GM12864 (cell line): ENCODE results near the gene RECQL5.
A peak's percentile ranks its signal among the peaks of the same experiment; 100 is the strongest.

Source experiments
- DNase-seq: peaks from one replicate; pipeline ENCODE4 v3.0.0-alpha.2; 2011; ENCODE audit warnings: low read depth
- H3K4me3 ChIP-seq: 2 replicates; pipeline ENCODE4 v1.5.1; 2011; ENCODE audit warnings: mild to moderate bottlenecking, low read depth, low read length, control low read depth
- TF ChIP-seq, protein P1 (sequence below): IDR thresholded peaks from 2 replicates; pipeline ENCODE4 v1.5.1; 2011; ENCODE audit warnings: low read depth, mild to moderate bottlenecking, moderate library complexity, low read length, control low read depth, inconsistent platforms; ENCODE audit errors: missing control alignments

The RECQL5 gene

DNA sequence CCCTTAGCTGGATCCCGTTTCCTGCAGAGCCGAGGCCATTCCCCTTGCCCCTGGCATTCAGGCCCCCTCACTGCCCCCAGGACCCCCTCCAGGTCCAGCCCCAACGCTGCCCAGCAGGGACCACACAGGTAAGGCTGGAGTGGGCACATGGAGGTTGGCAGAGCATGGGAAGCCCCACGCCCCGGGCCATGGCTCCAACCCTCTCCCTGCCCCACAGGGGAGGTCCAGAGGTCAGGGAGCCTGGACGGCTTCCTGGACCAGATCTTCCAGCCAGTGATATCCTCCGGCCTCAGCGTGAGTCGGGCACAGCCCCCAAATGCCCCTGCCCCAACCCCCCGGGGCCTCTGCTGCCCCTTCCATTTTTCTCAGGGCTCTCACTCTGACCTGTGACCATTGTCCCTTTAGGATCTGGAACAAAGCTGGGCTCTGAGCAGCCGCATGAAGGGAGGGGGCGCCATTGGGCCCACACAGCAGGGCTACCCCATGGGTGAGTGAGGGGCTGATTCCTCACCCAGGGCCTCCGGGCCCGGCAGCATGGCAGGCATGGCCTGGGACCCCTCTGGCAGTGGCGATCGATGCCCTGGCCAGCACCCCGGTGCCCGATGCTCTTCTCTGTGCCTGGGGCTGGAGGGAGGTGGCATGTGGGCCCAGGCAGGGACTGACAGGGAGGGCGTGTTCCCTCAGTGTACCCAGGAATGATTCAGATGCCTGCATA lies 52.2 kb downstream of the RECQL5 start:
- no peak for DNase-seq
- H3K4me3 ChIP-seq: no peak overlapping the region
- TF ChIP-seq, protein P1, sequence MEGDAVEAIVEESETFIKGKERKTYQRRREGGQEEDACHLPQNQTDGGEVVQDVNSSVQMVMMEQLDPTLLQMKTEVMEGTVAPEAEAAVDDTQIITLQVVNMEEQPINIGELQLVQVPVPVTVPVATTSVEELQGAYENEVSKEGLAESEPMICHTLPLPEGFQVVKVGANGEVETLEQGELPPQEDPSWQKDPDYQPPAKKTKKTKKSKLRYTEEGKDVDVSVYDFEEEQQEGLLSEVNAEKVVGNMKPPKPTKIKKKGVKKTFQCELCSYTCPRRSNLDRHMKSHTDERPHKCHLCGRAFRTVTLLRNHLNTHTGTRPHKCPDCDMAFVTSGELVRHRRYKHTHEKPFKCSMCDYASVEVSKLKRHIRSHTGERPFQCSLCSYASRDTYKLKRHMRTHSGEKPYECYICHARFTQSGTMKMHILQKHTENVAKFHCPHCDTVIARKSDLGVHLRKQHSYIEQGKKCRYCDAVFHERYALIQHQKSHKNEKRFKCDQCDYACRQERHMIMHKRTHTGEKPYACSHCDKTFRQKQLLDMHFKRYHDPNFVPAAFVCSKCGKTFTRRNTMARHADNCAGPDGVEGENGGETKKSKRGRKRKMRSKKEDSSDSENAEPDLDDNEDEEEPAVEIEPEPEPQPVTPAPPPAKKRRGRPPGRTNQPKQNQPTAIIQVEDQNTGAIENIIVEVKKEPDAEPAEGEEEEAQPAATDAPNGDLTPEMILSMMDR: no peak

DNA sequence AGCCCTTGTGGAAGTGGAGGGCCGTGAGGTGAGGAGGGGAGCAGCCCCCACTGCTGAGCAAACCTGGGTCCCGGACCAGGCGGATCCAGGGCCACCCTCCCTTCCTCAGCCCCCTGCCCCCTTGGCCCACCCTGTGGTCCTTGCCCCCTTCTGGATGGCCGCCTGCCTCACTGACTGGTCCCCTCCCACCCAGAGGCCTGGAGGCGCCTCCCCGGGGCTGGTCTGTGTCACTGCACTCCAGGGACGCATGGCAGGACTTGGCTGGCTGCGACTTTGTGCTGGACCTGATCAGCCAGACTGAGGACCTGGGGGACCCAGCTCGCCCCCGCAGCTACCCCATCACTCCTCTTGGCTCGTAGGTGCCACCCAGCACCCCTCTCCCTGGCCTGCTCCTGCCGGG lies 52.9 kb downstream of the RECQL5 start:
- no peak overlapping the region for H3K4me3 ChIP-seq
- no peak for DNase-seq
- TF ChIP-seq, protein P1: peak; percentile 38

DNA sequence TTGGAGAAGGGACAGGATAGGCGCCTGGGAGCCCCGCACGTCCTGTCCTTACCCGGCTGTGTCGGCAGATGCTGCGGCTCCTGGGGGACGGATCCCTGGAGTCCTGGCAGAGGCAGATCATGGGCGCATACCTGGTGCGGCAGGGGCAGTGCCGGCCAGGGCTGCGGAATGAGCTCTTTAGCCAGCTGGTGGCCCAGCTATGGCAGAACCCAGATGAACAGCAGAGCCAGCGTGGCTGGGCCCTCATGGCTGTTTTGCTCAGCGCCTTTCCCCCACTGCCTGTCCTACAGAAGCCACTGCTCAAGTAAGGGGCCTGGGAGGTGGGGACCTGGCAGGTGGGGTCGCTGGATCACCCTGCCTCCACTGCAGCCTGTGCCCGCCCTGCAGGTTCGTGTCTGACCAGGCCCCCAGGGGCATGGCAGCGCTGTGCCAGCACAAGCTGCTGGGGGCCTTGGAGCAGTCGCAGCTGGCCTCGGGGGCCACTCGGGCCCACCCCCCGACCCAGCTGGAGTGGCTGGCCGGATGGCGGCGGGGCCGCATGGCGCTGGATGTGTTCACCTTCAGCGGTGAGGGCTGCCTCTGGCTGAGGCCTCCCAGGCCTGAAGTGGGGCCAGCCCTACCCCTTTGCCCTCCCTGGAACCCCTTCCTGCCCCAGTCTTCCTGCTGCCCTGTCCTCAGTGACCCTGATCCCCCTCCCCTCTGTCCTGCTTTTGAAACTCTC lies 53.9 kb downstream of the RECQL5 start:
- TF ChIP-seq, protein P1: no peak
- no peak for DNase-seq

DNA sequence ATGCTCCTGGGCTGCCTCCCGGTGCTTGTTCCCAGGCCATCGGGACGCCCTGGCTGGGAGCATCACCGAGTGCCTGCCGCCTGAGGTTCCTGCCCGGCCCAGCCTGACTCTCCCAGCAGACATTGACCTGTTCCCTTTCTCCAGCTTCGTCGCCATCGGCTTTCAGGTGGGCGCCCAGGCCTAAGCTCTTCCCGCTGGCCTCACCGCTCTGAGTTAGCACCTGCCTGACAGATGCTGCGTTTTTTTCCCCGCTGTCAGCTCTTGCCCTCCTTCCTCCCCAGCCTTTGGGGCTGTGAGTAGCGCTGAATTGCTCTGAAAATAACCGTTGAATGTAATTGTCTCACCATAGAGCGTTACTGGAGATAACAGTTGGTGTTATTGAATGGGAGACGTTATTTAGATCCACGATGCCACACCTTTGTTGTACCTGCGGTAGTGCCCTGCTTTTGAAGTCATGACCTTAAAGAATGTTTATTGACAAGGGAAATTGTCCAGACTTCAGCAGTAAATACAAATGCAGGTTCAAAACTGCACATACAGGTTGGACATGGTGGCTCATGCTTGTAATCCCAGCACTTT lies 55.0 kb downstream of the RECQL5 start:
- no peak for DNase-seq
- TF ChIP-seq, protein P1: no peak
- no peak overlapping the region for H3K4me3 ChIP-seq

More for the DNA sequence above, 53.9 kb downstream of the RECQL5 start:
- no peak overlapping the region for H3K4me3 ChIP-seq

DNA sequence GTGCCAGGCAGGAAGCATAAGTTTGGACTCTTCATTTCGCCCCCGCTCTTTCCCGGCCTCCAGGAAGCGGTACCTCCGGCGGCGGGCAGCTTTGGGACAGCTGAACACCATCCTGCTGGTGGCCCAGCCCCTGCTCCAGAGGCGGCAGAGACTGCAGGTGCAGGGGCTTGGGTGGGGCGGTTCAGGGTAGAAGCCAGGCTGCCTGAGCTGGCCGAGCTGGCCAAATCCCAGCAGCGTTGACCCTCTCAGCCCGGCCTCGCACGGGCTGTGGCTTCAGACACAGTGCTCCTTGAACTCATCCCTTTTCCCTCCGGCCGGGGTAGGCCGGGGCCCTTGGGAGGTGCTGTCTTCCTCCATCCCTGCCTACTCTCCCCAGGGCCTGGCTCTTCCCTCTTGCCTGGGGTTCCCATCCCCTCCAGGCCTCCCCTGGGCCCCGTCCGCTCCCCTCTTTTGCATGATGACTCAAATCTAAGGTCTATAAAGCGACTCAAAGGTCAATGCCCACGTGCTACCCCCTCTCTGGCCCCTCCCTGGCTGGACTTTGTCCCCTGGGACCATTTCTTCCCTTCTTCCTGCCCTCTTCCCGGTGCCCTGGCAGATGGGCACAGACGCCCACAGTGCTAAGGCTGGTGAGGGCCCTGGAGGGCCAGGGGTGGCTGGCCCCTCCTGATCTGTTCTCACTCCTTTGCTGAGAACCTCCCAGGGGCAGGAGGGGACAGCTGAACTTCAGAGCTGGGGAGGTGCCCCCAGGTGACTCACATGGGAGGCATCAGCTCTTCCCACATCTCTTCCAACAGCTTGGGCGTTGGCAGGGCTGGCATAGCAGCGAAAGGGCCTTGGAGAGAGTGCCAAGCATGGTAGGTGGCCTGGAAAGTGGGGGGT lies 56.6 kb downstream of the RECQL5 start:
- TF ChIP-seq, protein P1: no peak
- no peak for DNase-seq
- no peak overlapping the region for H3K4me3 ChIP-seq

DNA sequence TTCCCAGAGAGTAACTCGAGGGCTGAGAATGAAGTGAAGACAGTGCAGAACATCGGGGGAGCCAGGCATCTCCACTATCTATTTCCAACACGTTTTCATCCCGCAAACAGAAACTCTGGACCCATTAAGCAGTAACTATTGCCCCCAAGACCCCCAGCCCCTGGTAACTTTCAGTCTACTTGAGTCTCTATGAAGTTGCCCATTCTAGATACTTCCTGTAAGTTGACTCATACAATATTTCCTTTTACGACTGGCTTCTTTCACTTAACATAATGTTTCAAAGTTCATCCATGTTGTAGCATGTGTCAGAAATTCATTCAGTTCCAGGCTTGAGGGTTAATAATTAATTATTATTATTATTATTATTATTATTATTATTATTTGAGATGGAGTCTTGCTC lies 59.9 kb downstream of the RECQL5 start:
- TF ChIP-seq, protein P1: no peak
- no peak for DNase-seq
- H3K4me3 ChIP-seq: no peak overlapping the region
